H1 (cell line): ENCODE results near the gene CDC40. TPM values are rescaled to one million over a fixed set of nuclear protein-coding genes. Genes with fewer than 3 reads are reported as not detected.

ENCODE experiments used
- CTCF ChIA-PET: fragments of 300-600 bp; sonication (Branson Sonifier 250); formaldehyde crosslinking; loops from one replicate; lab custom pipeline; 2021; ENCODE audit not compliant: partially characterized antibody; lab: Charles Lee
- POLR2A ChIA-PET: fragments of 300-600 bp; sonication (Branson Sonifier 250); formaldehyde crosslinking; loops from one replicate; lab custom pipeline; 2021; ENCODE audit warnings: inconsistent platforms; ENCODE audit not compliant: partially characterized antibody; lab: Charles Lee
- DNase-seq, 2 experiments: peaks; one replicate each; pipeline versions ENCODE4 v3.0.0 to v3.0.0-alpha.2; 2010 to 2022; ENCODE audit warnings: low spot score in 2 of 2, low read depth in 1 of 2, mixed read lengths in 1 of 2
- FAIRE-seq: peaks from 2 replicates; lab custom pipeline; 2011; peaks lifted over from hg19 to GRCh38; lab: Jason Lieb, UNC
- H2AFZ ChIP-seq: 2 replicates; pipeline ENCODE4 v1.8.1; 2012; ENCODE audit warnings: low read length, inconsistent platforms
- H2AK5ac ChIP-seq: 2 replicates; pipeline ENCODE4 v1.6.1; 2013; ENCODE audit warnings: low read depth, low read length
- H2BK120ac ChIP-seq: replicated peaks from 2 replicates; pipeline ENCODE3; 2013; ENCODE audit warnings: low read depth, low read length, inconsistent platforms
- H2BK12ac ChIP-seq: 2 replicates; pipeline ENCODE4 v1.6.1; 2013; ENCODE audit warnings: low read depth, low read length
- H2BK15ac ChIP-seq: 2 replicates; pipeline ENCODE4 v1.6.1; 2013; ENCODE audit warnings: low read length
- H2BK20ac ChIP-seq: 2 replicates; pipeline ENCODE4 v1.6.1; 2013; ENCODE audit warnings: low read length
- H2BK5ac ChIP-seq: 2 replicates; pipeline ENCODE4 v1.6.1; 2013; ENCODE audit warnings: low read depth, low read length
- H3K14ac ChIP-seq: 2 replicates; pipeline ENCODE4 v1.6.1; 2013; ENCODE audit warnings: inconsistent platforms; ENCODE audit not compliant: insufficient read length
- H3K18ac ChIP-seq: 2 replicates; pipeline ENCODE4 v1.6.1; 2013; ENCODE audit warnings: low read length; ENCODE audit errors: extremely low read depth
- H3K23ac ChIP-seq: 2 replicates; pipeline ENCODE4 v1.6.1; 2013; ENCODE audit warnings: inconsistent platforms; ENCODE audit not compliant: insufficient read length
- H3K23me2 ChIP-seq: 2 replicates; pipeline ENCODE4 v1.6.1; 2013; ENCODE audit warnings: low read depth, low read length
- H3K27ac ChIP-seq: 2 replicates; pipeline ENCODE4 v1.6.1; 2011; ENCODE audit warnings: low read depth, low read length, inconsistent platforms
- H3K27me3 ChIP-seq, 4 experiments: replicated peaks in 1 of 4; 1 replicate in 1 of 4; 2 replicates in 3 of 4; pipeline versions ENCODE4 v1.6.1 to v1.8.1; 2011 to 2013; ENCODE audit warnings: low read length in 3 of 4, mild to moderate bottlenecking in 3 of 4, inconsistent platforms in 2 of 4, mixed read lengths in 2 of 4, moderate library complexity in 1 of 4; ENCODE audit not compliant: control insufficient read depth in 3 of 4, insufficient read depth in 3 of 4; ENCODE audit errors: extremely low read depth in 1 of 4
- H3K36me3 ChIP-seq, 4 experiments: 2 replicates each; pipeline versions ENCODE4 v1.6.1 to v1.8.1; 2011 to 2013; ENCODE audit warnings: mild to moderate bottlenecking in 4 of 4, low read length in 3 of 4, moderate library complexity in 2 of 4, control low read depth in 1 of 4, inconsistent platforms in 1 of 4; ENCODE audit not compliant: insufficient read depth in 4 of 4, control insufficient read depth in 2 of 4
- H3K4ac ChIP-seq: replicated peaks from 2 replicates; pipeline ENCODE3; 2013; ENCODE audit warnings: low read length, low read depth, mixed read lengths, inconsistent platforms; ENCODE audit not compliant: insufficient read length
- H3K4me1 ChIP-seq, 4 experiments: replicated peaks in 1 of 4; 1 replicate in 1 of 4; 2 replicates in 3 of 4; pipeline versions ENCODE4 v1.6.1 to v1.8.1; 2011 to 2013; ENCODE audit warnings: low read length in 3 of 4, inconsistent platforms in 2 of 4, mixed read lengths in 1 of 4; ENCODE audit not compliant: insufficient read depth in 4 of 4, control insufficient read depth in 3 of 4
- H3K4me2 ChIP-seq, 2 experiments: 2 replicates each; pipeline versions ENCODE4 v1.6.1 to v1.8.1; 2011 to 2013; ENCODE audit warnings: low read depth in 2 of 2, low read length in 2 of 2, control low read depth in 1 of 2, inconsistent platforms in 1 of 2, mild to moderate bottlenecking in 1 of 2; ENCODE audit not compliant: insufficient read depth in 1 of 2
- H3K4me3 ChIP-seq, 4 experiments: fragments of 200-600, 300-600 bp in 1 of 4; sonication (generic), shearing (Covaris generic), sonication (Bioruptor Twin) in 1 of 4; 2 replicates each; pipeline versions ENCODE4 v1.5.1 to v1.8.1; 2011 to 2016; ENCODE audit warnings: low read length in 4 of 4, low read depth in 3 of 4, control low read depth in 2 of 4, inconsistent platforms in 2 of 4, mild to moderate bottlenecking in 2 of 4, mixed read lengths in 1 of 4, moderate library complexity in 1 of 4; ENCODE audit not compliant: insufficient read depth in 2 of 4; ENCODE audit errors: extremely low read depth in 1 of 4
- H3K56ac ChIP-seq: replicated peaks from 2 replicates; pipeline ENCODE3; 2013; ENCODE audit warnings: low read depth, mild to moderate bottlenecking, mixed read lengths, low read length, inconsistent platforms; ENCODE audit not compliant: insufficient read length
- H3K79me1 ChIP-seq: 2 replicates; pipeline ENCODE4 v1.6.1; 2013; ENCODE audit warnings: low read depth, low read length, control low read depth
- H3K79me2 ChIP-seq, 2 experiments: 2 replicates each; pipeline versions ENCODE4 v1.6.1 to v1.8.1; 2012 to 2013; ENCODE audit warnings: low read length in 2 of 2, mild to moderate bottlenecking in 2 of 2, inconsistent platforms in 1 of 2; ENCODE audit not compliant: insufficient read depth in 2 of 2, control insufficient read depth in 1 of 2
- H3K9ac ChIP-seq, 4 experiments: replicated peaks in 1 of 4; 1 replicate in 1 of 4; 2 replicates in 3 of 4; pipeline versions ENCODE4 v1.6.1 to v1.8.1; 2011 to 2013; ENCODE audit warnings: low read depth in 3 of 4, low read length in 3 of 4, control low read depth in 2 of 4, mild to moderate bottlenecking in 2 of 4, moderate library complexity in 2 of 4, inconsistent platforms in 1 of 4; ENCODE audit errors: extremely low read depth in 1 of 4
- H3K9me3 ChIP-seq, 2 experiments: 2 replicates each; pipeline versions ENCODE4 v1.6.1 to v1.8.1; 2012 to 2013; ENCODE audit warnings: mild to moderate bottlenecking in 2 of 2, moderate library complexity in 2 of 2, control low read depth in 1 of 2, inconsistent platforms in 1 of 2, low read depth in 1 of 2, low read length in 1 of 2, mixed read lengths in 1 of 2; ENCODE audit not compliant: insufficient read depth in 2 of 2
- H4K20me1 ChIP-seq, 2 experiments: replicated peaks in 1 of 2; 2 replicates each; pipeline versions ENCODE3 to v1.8.1; 2011 to 2013; ENCODE audit warnings: inconsistent platforms in 2 of 2, low read length in 2 of 2, mild to moderate bottlenecking in 1 of 2; ENCODE audit not compliant: insufficient read depth in 2 of 2, control insufficient read depth in 1 of 2
- H4K5ac ChIP-seq: 2 replicates; pipeline ENCODE4 v1.6.1; 2013; ENCODE audit warnings: low read length, low read depth, mixed read lengths, inconsistent platforms; ENCODE audit not compliant: insufficient read length
- H4K8ac ChIP-seq: 2 replicates; pipeline ENCODE4 v1.8.0; 2013; ENCODE audit warnings: mild to moderate bottlenecking, moderate library complexity, low read length, inconsistent platforms; ENCODE audit not compliant: insufficient read depth; ENCODE audit errors: extremely low read depth
- H4K91ac ChIP-seq: replicated peaks from 2 replicates; pipeline ENCODE3; 2013; ENCODE audit warnings: low read length, mixed read lengths, inconsistent platforms; ENCODE audit not compliant: insufficient read length
- ATF3 ChIP-seq: IDR thresholded peaks from 2 replicates; pipeline ENCODE4 v1.6.1; 2011; ENCODE audit warnings: low read depth, mild to moderate bottlenecking, low read length; ENCODE audit not compliant: insufficient read depth
- CBX5 ChIP-seq: fragments of 300-800, 300-1000 bp; sonication (generic); IDR thresholded peaks from 2 replicates; pipeline ENCODE4 v1.7.1; 2016; ENCODE audit warnings: antibody characterized with exemption, low read length, low read depth
- E2F6 ChIP-seq: IDR thresholded peaks from 2 replicates; pipeline ENCODE4 v1.6.1; 2012; ENCODE audit warnings: inconsistent platforms
- JUN ChIP-seq: IDR thresholded peaks from 2 replicates; pipeline ENCODE4 v1.6.1; 2011; ENCODE audit warnings: low read depth, mild to moderate bottlenecking, improper control_type of control experiment, low read length
- MAFK ChIP-seq: IDR thresholded peaks from 2 replicates; pipeline ENCODE4 v1.6.1; 2012; ENCODE audit warnings: low read depth, mild to moderate bottlenecking, improper control_type of control experiment, low read length
- MAX ChIP-seq: IDR thresholded peaks from 2 replicates; pipeline ENCODE4 v1.6.1; 2012; ENCODE audit warnings: inconsistent platforms
- NANOG ChIP-seq: IDR thresholded peaks from 2 replicates; pipeline ENCODE4 v1.6.1; 2011; ENCODE audit warnings: low read length, low read depth, mild to moderate bottlenecking, inconsistent platforms; ENCODE audit not compliant: insufficient read depth, poor library complexity, severe bottlenecking
- POLR2A ChIP-seq, 2 experiments: IDR thresholded peaks; 1 replicate in 1 of 2; 2 replicates in 1 of 2; pipeline ENCODE4 v1.6.1; 2011; ENCODE audit warnings: low read depth in 2 of 2, low read length in 2 of 2, mild to moderate bottlenecking in 2 of 2; ENCODE audit errors: control extremely low read depth in 1 of 2
- RBBP5 ChIP-seq: IDR thresholded peaks from 2 replicates; pipeline ENCODE4 v1.7.1; 2012; ENCODE audit warnings: low read depth, mild to moderate bottlenecking, inconsistent platforms, low read length, moderate library complexity, borderline replicate concordance
- SIN3A ChIP-seq, 2 experiments: IDR thresholded peaks in 1 of 2; conservative IDR thresholded peaks in 1 of 2; 2 replicates each; pipeline ENCODE4 v1.6.1; 2011 to 2012; ENCODE audit warnings: low read length in 2 of 2, improper control_type of control experiment in 1 of 2, low read depth in 1 of 2, mild to moderate bottlenecking in 1 of 2
- SIRT6 ChIP-seq: IDR thresholded peaks from one replicate; pipeline ENCODE4 v1.7.1; 2012; ENCODE audit warnings: low read length, inconsistent platforms
- TEAD4 ChIP-seq: IDR thresholded peaks from 2 replicates; pipeline ENCODE4 v1.6.1; 2012; ENCODE audit warnings: low read depth, low read length, inconsistent platforms, mixed read lengths
- WGBS, 2 experiments: shearing (Covaris generic) in 1 of 2; methylation state at CpG; one replicate each; pipeline versions ENCODE4 v1.1.6 to v1.1.7; 2013 to 2015; ENCODE audit warnings: low lambda C conversion rate in 2 of 2, mixed read lengths in 2 of 2, inconsistent platforms in 1 of 2, low coverage in 1 of 2, missing lambda C conversion rate in 1 of 2; ENCODE audit not compliant: insufficient replicate concordance in 2 of 2, insufficient coverage in 1 of 2, insufficient read length in 1 of 2; ENCODE audit errors: extremely low coverage in 1 of 2, missing lambda C conversion rate in 1 of 2; 5-methylcytosine and 5-hydroxymethylcytosine counted together
- polyA plus RNA-seq, 7 experiments: library from polyadenylated mRNA; depleted of rRNA in 3 of 7; stranded (reverse) in 5 of 7; unstranded in 2 of 7; fragments of >200 nt in 5 of 7; fragments of 200-250 nt in 2 of 7; gene quantifications; 1 replicate in 5 of 7; 2 replicates in 1 of 7; 4 replicates in 1 of 7; pipeline versions ENCODE4 v1.2.1 to v1.2.3, GENCODE V29; 2011 to 2013; ENCODE audit warnings: missing spikeins in 2 of 7, mixed read lengths in 2 of 7
- total RNA-seq: library from RNA; stranded (reverse); fragmentation: NEBNext Ultra II Directional; extraction: Animal tissue kit (Norgen Biotek cat#: 25700); gene quantifications from 2 replicates; pipeline ENCODE4 v1.2.1, GENCODE V29; 2021

CDC40 gene
- total and polyA plus RNA-seq, 2 of the 8 experiments (the other 6 are each of a cell fraction or from before 2014, with no cell fraction given), result 7.3 to 27.2 TPM

- peaks cover 2 to 94% of the 10 kb centered on the region in 2 experiments for H3K79me2 ChIP-seq
- H3K27ac ChIP-seq, result no peak overlapping the region
- ChIA-PET POLR2A (no interaction called here), CTCF (no interaction called here)
- no peak overlapping the region for H3K4me2 ChIP-seq
- no peak overlapping the region for H3K23ac ChIP-seq
- H2AK5ac ChIP-seq, result no peak overlapping the region
- no peak overlapping the region for H3K14ac ChIP-seq
- H3K9me3 ChIP-seq, result no peaks in the 10 kb centered on the region
- no peak overlapping the region for H2BK12ac ChIP-seq
- H2BK15ac ChIP-seq, result no peak overlapping the region
- H3K18ac ChIP-seq, result no peak overlapping the region
- H3K36me3 ChIP-seq, result no peaks in the 10 kb centered on the region; a peak in 1 of 8 replicates
- 0 out of 2 replicates have a peak, but pooled peaks cover 6% of the 10 kb centered on the region for H3K79me1 ChIP-seq
- H4K5ac ChIP-seq, result no peak overlapping the region
- H2BK5ac ChIP-seq, result no peak overlapping the region
- H4K8ac ChIP-seq, result no peak overlapping the region
- H4K91ac ChIP-seq, result no peak overlapping the region
- peaks cover 0 to 9% (median 3%) of the 10 kb centered on the region in 4 experiments; a peak in 3 of 7 replicates for H3K4me1 ChIP-seq
- no peaks in the 10 kb centered on the region for H3K27me3 ChIP-seq
- no peak overlapping the region for H3K56ac ChIP-seq
- FAIRE-seq (no peak), DNase-seq (no peak)
- no peak overlapping the region for H2AFZ ChIP-seq
- no peak overlapping the region for H3K4me3 ChIP-seq
- H2BK20ac ChIP-seq, result no peak overlapping the region
- WGBS, 2 experiments, result 91% methylated on average over 4 of the region's 4 CpGs; no CpG with 5 or more reads in 1 of the 2 experiments
- no peak overlapping the region for H2BK120ac ChIP-seq
- peaks cover 3% of the 10 kb centered on the region; the same call in 1 of the 2 replicates for H3K23me2 ChIP-seq
- H3K9ac ChIP-seq, result no peak overlapping the region
- H4K20me1 ChIP-seq, result peaks cover 3 to 8% of the 10 kb centered on the region in 2 experiments
- no peak overlapping the region for H3K4ac ChIP-seq
- no peak for TF ChIP-seq MAFK
- no peak for TF ChIP-seq MAX
- no peak for TF ChIP-seq E2F6
- no peak for TF ChIP-seq SIRT6
- no peak for TF ChIP-seq NANOG
- TF ChIP-seq JUN, result no peak
- TF ChIP-seq RBBP5, result no peak
- TF ChIP-seq TEAD4, result no peak
- no peak for TF ChIP-seq POLR2A (IDR thresholded peaks at IDR 0.05; ENCODE audit: control extremely low read depth in 1 of 2, low read depth in 2 of 2, low read length in 2 of 2)
- no peak for TF ChIP-seq ATF3
- no peak for TF ChIP-seq CBX5
- TF ChIP-seq SIN3A (conservative IDR thresholded peaks at IDR 0.05 in 1 of 2, IDR thresholded peaks at IDR 0.05 in 1 of 2; ENCODE audit: low read depth in 1 of 2, low read length in 2 of 2), result no peak
Observed at GRCh38 chr6:110173506-110174132, 6.6 kb upstream of the CDC40 start.
